Tibial nerve (tissue), 4 donors: ENCODE results near the gene SLC13A4. TPM values are rescaled to one million over a fixed set of nuclear protein-coding genes. Genes with fewer than 3 reads are reported as not detected.

Source experiments
- DNase-seq, 2 donors: peaks; one replicate each; pipeline ENCODE4 v3.0.0-alpha.2; 2019; ENCODE audit warnings: low spot score in 2 of 2
- H3K27ac ChIP-seq, 4 donors: fragments of 200-600 bp; sonication (generic) in 3 of 4; one replicate each; pipeline ENCODE4 v1.5.1; 2017 to 2019; ENCODE audit warnings: mild to moderate bottlenecking in 1 of 4
- H3K27me3 ChIP-seq, 2 donors: fragments of 200-600 bp; sonication (generic) in 1 of 2; one replicate each; pipeline versions ENCODE4 v1.5.1 to v1.6.0; 2017 to 2019
- H3K36me3 ChIP-seq, 3 donors: fragments of 200-600 bp; sonication (generic); one replicate each; pipeline ENCODE4 v1.5.1; 2018 to 2019
- H3K4me1 ChIP-seq, 4 donors: fragments of 200-600 bp; sonication (generic) in 3 of 4; one replicate each; pipeline ENCODE4 v1.5.1; 2017 to 2019
- H3K4me3 ChIP-seq, 4 donors: fragments of 200-600 bp; sonication (generic) in 3 of 4; one replicate each; pipeline ENCODE4 v1.5.1; 2017 to 2019; ENCODE audit warnings: mild to moderate bottlenecking in 1 of 4, moderate library complexity in 1 of 4
- H3K9me3 ChIP-seq, 4 donors: fragments of 200-600 bp; sonication (generic) in 3 of 4; one replicate each; pipeline ENCODE4 v1.5.1; 2017 to 2019
- CTCF ChIP-seq, 5 experiments: fragments of 200-600 bp in 3 of 5; fragments of 450-650 bp in 2 of 5; sonication (generic) in 3 of 5; IDR thresholded peaks; one replicate each; pipeline ENCODE4 v1.5.1; 2016 to 2019; ENCODE audit warnings: antibody characterized with exemption in 5 of 5, mild to moderate bottlenecking in 3 of 5, moderate library complexity in 2 of 5
- EP300 ChIP-seq, 2 donors: sonication (generic); formaldehyde crosslinking; IDR thresholded peaks; one replicate each; pipeline ENCODE4 v1.6.1; 2017; ENCODE audit warnings: antibody characterized with exemption in 2 of 2, mild to moderate bottlenecking in 1 of 2
- POLR2A ChIP-seq, 2 donors: fragments of 450-650 bp; IDR thresholded peaks; one replicate each; pipeline ENCODE4 v1.6.1; 2017; ENCODE audit warnings: antibody characterized with exemption in 2 of 2, mild to moderate bottlenecking in 2 of 2, moderate library complexity in 2 of 2
- WGBS, 2 donors: methylation state at CpG; one replicate each; pipeline ENCODE4 v1.1.5; 2018; 5-methylcytosine and 5-hydroxymethylcytosine counted together
- total RNA-seq, 4 donors: library from RNA; depleted of rRNA; stranded (reverse); fragments of >200 nt; gene quantifications; one replicate each; pipeline ENCODE4 v1.1.0, GENCODE V29; 2016

SLC13A4 gene
- total RNA-seq, 4 donors from 2014 or later: not detected

GRCh38 chr7:135715673-135716072, 12.3 kb downstream of the SLC13A4 start:
- TF ChIP-seq CTCF (IDR thresholded peaks at IDR 0.05) (no peak), POLR2A (IDR thresholded peaks at IDR 0.05) (no peak), EP300 (IDR thresholded peaks at IDR 0.05) (no peak)
- Histone ChIP-seq H3K4me3 (no peak overlapping the region), H3K36me3 (no peaks in the 10 kb centered on the region), H3K9me3 (no peaks in the 10 kb centered on the region), H3K27me3 (peaks cover 0 to 4% of the 10 kb centered on the region in 2 donors), H3K4me1 (peaks cover 0 to 6% (median 0%) of the 10 kb centered on the region in 4 donors), H3K27ac (no peak overlapping the region)
- 78 to 85% methylated on average over 1 of the region's 1 CpG for WGBS, 2 donors
- DNase-seq: no peak

- no peak overlapping the region for H3K27ac ChIP-seq
- H3K27me3 ChIP-seq: peaks cover 0 to 4% of the 10 kb centered on the region in 2 donors
- no peak for TF ChIP-seq EP300 (IDR thresholded peaks at IDR 0.05)
- TF ChIP-seq CTCF (IDR thresholded peaks at IDR 0.05): no peak
- TF ChIP-seq POLR2A (IDR thresholded peaks at IDR 0.05): no peak
- H3K4me1 ChIP-seq: peaks cover 0 to 6% (median 0%) of the 10 kb centered on the region in 4 donors
- 96 to 97% methylated on average over 5 of the region's 5 CpGs for WGBS, 2 donors
- H3K4me3 ChIP-seq: no peak overlapping the region
- no peaks in the 10 kb centered on the region for H3K36me3 ChIP-seq
- H3K9me3 ChIP-seq: no peaks in the 10 kb centered on the region
- no peak for DNase-seq
These were observed 12.9 kb downstream of the SLC13A4 start for GRCh38 chr7:135715055-135715522.

- peaks cover 0 to 6% (median 0%) of the 10 kb centered on the region in 4 donors for H3K4me1 ChIP-seq
- H3K27ac ChIP-seq: no peak overlapping the region
- DNase-seq: no peak
- no peaks in the 10 kb centered on the region for H3K9me3 ChIP-seq
- 52 to 58% methylated on average over 20 of the region's 20 CpGs for WGBS, 2 donors
- TF ChIP-seq EP300 (IDR thresholded peaks at IDR 0.05) (no peak), POLR2A (IDR thresholded peaks at IDR 0.05) (no peak), CTCF (IDR thresholded peaks at IDR 0.05) (no peak)
- no peaks in the 10 kb centered on the region for H3K36me3 ChIP-seq
- H3K27me3 ChIP-seq: peaks cover 0 to 4% of the 10 kb centered on the region in 2 donors
- H3K4me3 ChIP-seq: no peak overlapping the region
These were observed 13.4 kb downstream of the SLC13A4 start for GRCh38 chr7:135714534-135715009.

- DNase-seq: no peak
- peaks cover 0 to 6% (median 0%) of the 10 kb centered on the region in 4 donors for H3K4me1 ChIP-seq
- H3K27me3 ChIP-seq: peaks cover 0 to 4% of the 10 kb centered on the region in 2 donors
- no peaks in the 10 kb centered on the region for H3K9me3 ChIP-seq
- H3K36me3 ChIP-seq: no peaks in the 10 kb centered on the region
- no peak overlapping the region for H3K4me3 ChIP-seq
- H3K27ac ChIP-seq: no peak overlapping the region
- TF ChIP-seq CTCF (IDR thresholded peaks at IDR 0.05): no peak
- no peak for TF ChIP-seq EP300 (IDR thresholded peaks at IDR 0.05)
- no peak for TF ChIP-seq POLR2A (IDR thresholded peaks at IDR 0.05)
- 72 to 79% methylated on average over 4 of the region's 4 CpGs for WGBS, 2 donors
These were observed 14.0 kb downstream of the SLC13A4 start for GRCh38 chr7:135713836-135714470.

- TF ChIP-seq EP300 (IDR thresholded peaks at IDR 0.05) (no peak), POLR2A (IDR thresholded peaks at IDR 0.05) (no peak), CTCF (IDR thresholded peaks at IDR 0.05) (no peak)
- Histone ChIP-seq H3K4me3 (no peak overlapping the region), H3K36me3 (peaks cover 0 to 4% (median 0%) of the 10 kb centered on the region in 3 donors), H3K27ac (no peak overlapping the region), H3K27me3 (peaks cover 0 to 4% of the 10 kb centered on the region in 2 donors), H3K9me3 (no peaks in the 10 kb centered on the region), H3K4me1 (peaks cover 0 to 6% (median 0%) of the 10 kb centered on the region in 4 donors)
- DNase-seq: no peak
- 53 to 59% methylated on average over 7 of the region's 7 CpGs for WGBS, 2 donors
These were observed 15.2 kb downstream of the SLC13A4 start for GRCh38 chr7:135712796-135713195.
